NCI-H2227 (cell line): ENCODE results near the gene PRR14.

Experiments used
- DNase-seq: peaks from one replicate; lab custom pipeline; 2025; ENCODE audit not compliant: unreplicated experiment; lab: John Stamatoyannopoulos, UW

The PRR14 gene

DNA sequence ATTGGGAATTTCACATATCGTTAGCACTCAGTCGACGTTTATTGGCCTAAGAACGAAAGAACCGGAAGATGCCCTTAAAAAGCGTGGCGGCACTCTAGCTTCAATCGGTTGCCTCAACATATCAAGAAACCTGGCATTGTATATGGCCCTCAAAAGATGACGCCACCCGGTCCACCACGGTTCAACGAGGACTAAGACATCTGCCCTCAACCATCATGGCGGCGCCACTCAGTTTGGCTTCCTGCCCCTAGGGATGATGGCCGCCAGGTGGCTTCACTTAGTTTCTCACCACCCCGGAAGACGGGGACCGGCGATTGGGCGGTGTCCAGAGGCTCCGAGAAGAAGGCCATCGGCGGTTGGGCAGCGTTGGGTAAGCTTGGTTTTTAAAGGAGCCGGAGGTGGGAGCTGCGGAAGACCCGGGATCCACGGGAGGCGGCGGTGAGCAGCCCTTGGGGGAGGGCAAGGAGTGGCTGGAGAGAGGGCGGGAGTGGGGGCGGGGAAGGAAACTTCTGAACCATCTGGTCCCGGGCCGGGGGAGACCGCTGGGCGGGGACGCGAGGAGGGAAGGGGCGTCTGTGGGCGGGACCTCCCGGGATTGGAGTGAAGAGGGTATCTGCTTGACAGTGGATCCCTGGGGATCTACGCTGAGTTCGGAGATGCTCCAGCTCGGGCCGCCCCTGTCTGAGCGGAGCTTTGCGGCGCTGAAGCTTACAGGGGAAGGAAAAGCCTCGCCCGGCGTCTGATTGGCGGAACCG lies at the start of gene PRR14:
Gene PRR14 (plus strand): TSS at position 592 of the 755 bp plus-strand sequence. CDS start 686 bp downstream, outside the sequence.
- peak; percentile 100 for DNase-seq

- DNase-seq, result no peak
Measured at GRCh38 chr16:30601966-30602365, 48.8 kb upstream of the PRR14 start.

DNA sequence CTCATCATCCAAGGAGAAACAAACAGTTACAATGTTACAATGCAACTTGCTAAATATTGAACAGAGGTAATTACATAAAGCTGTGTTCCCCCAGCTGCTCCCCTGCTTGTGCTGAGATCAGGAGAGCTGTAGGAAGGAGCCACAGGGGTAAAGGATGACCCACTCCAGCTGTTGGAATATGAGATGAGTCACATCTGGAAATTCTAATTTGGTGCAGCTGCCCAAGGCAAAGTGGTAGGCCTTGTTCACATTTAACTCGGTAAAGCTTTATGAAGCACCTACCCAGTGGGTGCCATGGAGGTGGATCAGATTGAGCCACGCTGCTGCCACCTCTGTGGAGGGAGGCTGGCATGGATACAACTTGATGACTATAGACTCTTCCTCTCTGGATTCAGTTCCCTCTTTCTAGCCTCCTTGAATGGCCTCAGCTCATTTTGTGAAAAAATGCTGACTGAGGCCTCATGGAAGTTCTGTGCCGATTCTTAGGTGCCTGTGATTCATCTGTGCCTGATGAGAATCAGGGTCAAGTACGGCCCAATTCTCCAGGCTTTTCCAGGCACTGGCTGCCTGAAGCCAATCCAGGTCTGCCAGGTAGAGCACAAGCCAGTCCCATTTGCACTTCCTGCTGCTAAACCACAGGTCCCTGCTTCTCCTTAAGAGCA lies 48.0 kb upstream of the PRR14 start:
- DNase-seq, result no peak

DNA sequence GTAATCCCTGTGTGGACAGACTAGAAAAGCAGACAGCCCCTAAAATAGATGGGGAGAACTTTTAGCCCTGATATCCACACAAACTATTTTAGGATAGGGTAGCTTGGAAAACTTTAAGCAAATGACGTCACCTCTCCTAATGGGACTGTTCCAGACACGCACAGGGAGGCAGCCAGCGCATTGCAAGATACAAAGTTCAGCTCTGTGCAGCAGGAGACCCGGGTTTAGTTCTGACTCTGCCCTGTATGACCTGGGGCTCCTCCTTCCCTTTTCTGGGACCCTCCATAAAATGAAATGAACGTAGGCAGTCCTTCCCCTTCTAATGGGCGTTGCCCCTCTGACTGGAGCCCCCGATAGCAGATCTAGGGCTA lies 46.8 kb upstream of the PRR14 start:
- DNase-seq, result no peak

- no peak for DNase-seq
Measured at GRCh38 chr16:30604316-30604947, 46.3 kb upstream of the PRR14 start.

- DNase-seq, result no peak
Measured at GRCh38 chr16:30605158-30605557, 45.6 kb upstream of the PRR14 start.

DNA sequence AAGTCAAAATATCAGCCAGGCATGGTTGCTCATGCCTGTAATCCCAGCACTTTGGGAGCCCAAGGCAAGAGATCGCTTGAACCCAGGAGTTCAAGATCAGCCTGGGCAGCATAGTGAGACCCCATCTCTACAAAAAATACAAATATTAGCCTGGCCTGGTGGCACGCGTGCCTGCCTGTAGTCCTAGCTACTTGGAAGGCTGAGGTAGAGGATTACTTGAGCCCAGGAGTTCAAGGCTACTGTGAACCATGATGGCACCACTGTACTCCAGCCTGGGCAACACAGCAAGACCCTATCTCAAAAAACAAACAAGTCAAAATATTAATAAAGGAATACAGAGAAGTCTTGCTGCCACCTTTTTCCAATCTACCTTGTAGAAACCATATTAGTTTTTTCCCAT lies 44.8 kb upstream of the PRR14 start:
- DNase-seq, result no peak

DNA sequence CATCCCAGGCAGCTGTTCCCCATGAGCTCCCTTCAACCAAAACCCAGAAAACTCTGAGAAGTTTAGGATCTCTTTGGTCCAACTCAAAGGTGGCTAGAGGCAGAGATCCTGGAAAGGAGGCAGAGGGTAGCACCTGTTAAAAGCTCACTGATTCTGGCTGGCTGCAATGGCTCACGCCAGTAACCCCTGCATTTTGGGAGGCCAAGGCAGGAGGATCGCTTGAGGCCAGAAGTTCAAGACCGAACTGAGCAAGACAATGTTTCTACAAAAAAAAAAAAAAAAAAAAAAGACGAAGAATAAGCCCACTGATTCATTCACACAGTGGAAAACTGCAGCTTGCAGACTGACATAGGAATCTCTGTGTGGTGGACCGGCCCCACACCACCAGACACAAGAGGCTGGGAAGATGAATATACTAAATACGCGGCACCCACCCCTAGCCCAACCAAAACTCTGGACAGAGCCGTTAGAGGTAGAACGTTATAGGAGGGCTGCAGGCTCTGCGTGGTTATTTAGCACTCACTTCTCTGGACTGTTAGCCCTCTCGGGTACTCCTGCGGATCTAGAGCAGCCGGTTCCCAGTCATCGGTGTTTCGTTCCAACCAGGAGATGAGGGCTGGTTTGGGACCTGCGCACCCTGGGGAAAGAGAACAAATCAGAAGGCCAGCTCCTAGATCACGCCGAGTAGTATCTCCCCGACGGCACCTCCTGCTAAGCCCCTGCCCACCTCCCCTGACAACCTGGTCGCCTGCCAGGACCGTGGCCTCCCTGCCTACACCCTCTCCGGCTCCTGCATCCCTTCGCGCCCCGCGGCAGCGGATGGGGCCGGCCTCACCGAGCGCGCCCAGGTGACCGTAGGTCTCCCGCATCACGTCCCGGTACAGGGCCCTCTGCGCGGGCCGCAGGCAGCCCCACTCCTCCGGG lies 41.5 kb upstream of the PRR14 start:
- DNase-seq, result peak; percentile 43

GRCh38 chr16:30609926-30610839 lies 40.6 kb upstream of the PRR14 start, which contains the start of gene ZNF689:
ZNF689 (minus strand) TSS chr16:30610389; CDS start chr16:30610041, 348 bp downstream.
- peak; percentile 99 for DNase-seq

DNA sequence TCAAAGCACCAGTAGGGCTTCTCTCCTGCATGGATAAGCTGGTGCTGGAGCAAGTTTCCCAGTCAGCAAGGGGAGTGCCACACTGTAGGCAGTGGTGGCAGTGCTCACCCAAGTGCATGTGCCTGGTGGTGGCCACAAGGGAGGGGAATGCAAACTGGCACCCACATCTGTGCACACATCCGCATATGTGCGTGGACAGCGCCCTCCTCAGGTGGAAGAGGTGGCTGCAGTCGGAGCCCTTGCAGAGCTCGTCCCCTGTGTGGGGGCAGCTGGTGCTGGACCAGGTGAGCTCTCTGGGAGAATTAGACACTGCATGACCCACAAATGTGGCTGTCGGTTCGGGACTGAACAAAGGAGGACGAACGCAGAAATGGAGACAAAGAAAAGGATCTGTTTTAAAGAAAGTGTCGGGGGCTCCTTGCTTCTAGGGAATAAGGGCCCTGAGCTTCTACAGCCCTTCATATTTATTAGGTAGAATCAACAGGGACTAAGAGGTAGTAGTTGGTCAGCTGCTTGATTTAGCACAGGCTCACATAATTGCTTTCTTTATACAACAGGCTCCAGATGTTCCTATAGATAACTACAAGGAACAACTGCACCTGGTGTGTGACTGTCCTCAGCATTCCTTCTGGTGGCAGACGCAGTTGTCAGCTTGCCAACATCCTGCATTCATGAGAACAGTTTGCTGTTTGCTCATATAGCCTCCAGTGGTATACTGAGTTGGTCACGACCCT lies 35.2 kb upstream of the PRR14 start:
- peak; percentile 96 for DNase-seq

- DNase-seq, result no peak
Measured at GRCh38 chr16:30619202-30619601, 31.6 kb upstream of the PRR14 start.

DNA sequence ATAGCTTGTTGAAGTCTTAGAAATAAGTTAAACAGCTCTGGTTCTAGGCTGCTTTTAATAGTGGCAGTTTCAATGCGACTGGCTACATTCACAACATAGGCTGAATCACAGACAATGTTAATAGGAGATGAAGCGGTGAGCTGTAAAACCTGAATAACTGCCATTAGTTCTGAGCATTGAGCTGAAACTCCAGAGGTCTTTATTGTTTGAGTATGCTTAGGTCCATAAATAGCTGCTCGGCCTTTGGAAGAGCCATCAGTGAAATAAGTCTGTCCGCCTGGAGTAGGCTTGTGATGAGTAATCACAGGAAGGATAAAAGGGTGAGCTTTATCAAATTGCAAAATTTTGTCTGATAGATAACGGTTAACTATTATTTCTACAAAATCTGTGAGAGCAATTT lies 31.1 kb upstream of the PRR14 start:
- DNase-seq, result peak; percentile 25

DNA sequence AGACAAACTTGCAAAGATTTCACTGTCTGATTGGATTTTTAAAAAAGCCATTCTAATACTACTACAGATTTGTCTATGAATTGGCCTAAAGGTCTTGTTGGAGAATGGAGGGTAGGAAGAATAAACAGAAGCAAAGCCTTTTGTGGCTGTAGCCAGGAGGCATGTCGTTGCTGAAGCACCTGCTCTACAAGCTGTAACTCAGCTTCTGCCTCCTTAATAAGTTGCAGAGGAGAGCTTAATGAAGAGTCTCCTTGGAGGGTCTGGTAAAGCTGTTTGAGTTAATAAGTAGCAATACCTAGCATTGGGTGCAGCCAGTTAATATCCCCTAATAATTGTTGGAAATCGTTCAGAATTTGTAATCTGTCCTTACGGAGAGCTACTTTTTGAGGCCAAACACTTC lies 30.6 kb upstream of the PRR14 start:
- no peak for DNase-seq

DNA sequence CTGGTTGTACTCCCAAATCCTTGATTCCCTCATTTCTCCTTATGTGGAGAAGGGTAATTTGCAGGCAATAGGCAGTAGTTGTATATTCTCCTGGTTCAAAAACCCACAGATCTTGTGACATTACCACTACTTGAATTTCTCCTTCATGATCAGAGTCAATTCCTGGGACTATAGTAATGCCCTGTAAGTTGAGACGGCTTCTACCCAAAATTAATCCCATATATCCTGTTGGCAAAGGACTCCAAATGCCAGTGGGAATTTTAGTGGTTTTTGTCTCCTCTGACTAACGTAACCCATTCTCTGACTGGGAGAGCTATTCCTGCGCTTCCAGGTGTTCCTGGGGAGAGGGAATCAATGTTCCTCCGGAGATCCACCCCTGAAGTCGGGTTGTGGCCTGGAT lies 29.0 kb upstream of the PRR14 start:
- no peak for DNase-seq

DNA sequence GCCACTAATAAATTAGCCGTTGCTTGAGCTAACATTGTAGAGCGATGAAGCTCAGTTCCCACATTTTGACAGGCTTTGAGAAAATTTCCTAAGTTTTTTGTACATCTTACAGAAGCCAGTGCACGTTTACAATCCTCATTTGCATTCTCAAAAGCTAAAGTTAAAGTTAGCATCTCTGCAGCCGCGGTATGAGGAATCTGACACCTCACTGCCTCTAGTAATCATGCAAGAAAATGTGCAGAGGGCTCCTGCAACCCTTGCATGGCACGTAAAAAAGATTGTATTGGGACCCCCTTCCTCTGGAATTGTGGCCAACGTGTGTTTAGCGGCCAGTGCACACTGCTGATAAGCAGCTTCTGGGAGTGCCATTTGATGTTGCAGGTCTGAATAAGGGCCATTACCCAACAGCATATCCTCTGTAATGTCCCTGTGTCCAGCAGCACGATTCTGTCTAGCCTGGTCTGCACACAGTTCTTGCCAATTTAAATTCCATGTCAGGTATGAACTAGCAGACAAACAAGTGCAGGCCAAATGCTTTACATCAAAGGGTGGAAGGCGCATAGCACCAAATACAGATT lies 28.2 kb upstream of the PRR14 start:
- DNase-seq, result no peak

- no peak for DNase-seq
Measured at GRCh38 chr16:30623536-30624283, 27.1 kb upstream of the PRR14 start.

- no peak for DNase-seq
Measured at GRCh38 chr16:30626236-30626635, 24.5 kb upstream of the PRR14 start.
